A673 (cell line): ENCODE results near the gene ALDH3B2.

Experiments
- CTCF ChIP-seq: fragments of 300-800, 200-600 bp; sonication (generic); conservative IDR thresholded peaks from 2 replicates; pipeline ENCODE4 v1.5.1; 2017; ENCODE audit warnings: low read depth, mild to moderate bottlenecking, antibody characterized with exemption, low read length, moderate library complexity, mixed read lengths
- EZH2 ChIP-seq: fragments of 200-600 bp; sonication (generic); IDR thresholded peaks from 2 replicates; pipeline ENCODE4 v1.6.1; 2017; ENCODE audit warnings: borderline replicate concordance, low read depth, mild to moderate bottlenecking, mixed read lengths, antibody characterized with exemption, low read length; ENCODE audit not compliant: poor library complexity, severe bottlenecking

DNA sequence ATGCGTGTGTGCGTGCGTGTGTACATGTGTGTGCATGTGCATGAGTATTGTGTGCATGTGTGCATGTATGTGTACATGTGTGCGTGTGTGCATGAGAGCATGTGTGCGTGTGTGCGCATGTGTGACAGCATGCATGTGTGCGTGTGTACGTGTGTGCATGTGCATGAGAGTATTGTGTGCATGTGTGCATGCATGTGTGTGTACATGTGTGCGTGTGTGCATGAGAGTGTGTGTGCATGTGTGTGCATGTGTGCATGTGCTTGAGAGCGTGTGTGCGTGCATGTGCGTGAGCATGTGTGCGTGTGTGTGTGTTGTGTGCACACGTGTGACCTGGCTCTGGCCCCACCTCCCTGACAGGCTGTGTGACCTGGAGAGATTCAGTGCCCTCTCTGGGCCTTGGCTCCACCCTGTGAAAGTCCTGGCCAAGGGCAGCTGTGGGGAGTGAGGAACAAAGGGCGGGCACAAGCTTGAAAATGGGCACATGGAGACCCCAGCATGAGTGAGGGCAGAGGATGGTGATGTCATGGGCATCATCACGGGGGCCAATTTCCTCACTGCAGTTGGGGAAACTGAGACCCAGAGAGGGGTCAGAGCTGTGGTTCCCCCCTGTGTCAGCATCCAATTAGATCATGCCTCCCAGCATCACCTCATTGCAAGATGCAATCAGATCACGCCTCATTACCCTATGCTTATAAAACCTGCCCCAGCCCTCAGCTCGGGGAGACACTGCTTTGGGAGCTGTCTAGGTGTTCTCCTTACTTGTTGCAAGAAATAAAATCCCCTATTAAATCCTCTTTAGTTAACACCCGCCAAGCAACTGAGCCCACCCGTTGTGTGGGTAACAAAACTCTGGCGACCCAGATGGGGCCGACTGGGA lies 24.6 kb downstream of the ALDH3B2 start:
- TF ChIP-seq CTCF (no peak), EZH2 (no peak)
